ENCODE results near the gene MED9.

- TF ChIP-seq CTCF (IDR thresholded peaks at IDR 0.05; ENCODE audit: low read depth, low read length, poor library complexity, severe bottlenecking) = no peak
- TF ChIP-seq EZH2phosphoT487 (IDR thresholded peaks at IDR 0.05; ENCODE audit: borderline replicate concordance, low read length) = no peak
Observed at GRCh38 chr17:17538417-17539391, 61.9 kb downstream of the MED9 start.
